ENCODE data around the gene LPP. TPM values are rescaled to one million over a fixed set of nuclear protein-coding genes. Genes with fewer than 3 reads are reported as not detected.

The LPP gene
- total RNA-seq, 2 experiments from 2014 or later: 49.6 to 54.3 TPM

- Mint-ChIP-seq H3K9me3 (no peaks in the 10 kb centered on the region), H3K27me3 (peaks cover 4% of the 10 kb centered on the region), H3K4me3 (no peak overlapping the region), H3K4me1 (peaks cover 4% of the 10 kb centered on the region), H3K27ac (no peak overlapping the region), H3K36me3 (no peaks in the 10 kb centered on the region)
- ATAC-seq (ENCODE audit: low read depth): no peak
- POLR2A ChIA-PET: interaction anchor here (0.7 kb wide), 1 partner anchor 1080 kb away, joined by 3 read pairs; no protein-coding TSS in a partner anchor
- DNase-seq: no peak
Observed at GRCh38 chr3:188829576-188829975, 675.6 kb downstream of the LPP start.

- H3K36me3 Mint-ChIP-seq: no peaks in the 10 kb centered on the region
- no peak overlapping the region for H3K27ac Mint-ChIP-seq
- no peaks in the 10 kb centered on the region for H3K9me3 Mint-ChIP-seq
- ATAC-seq (ENCODE audit: low read depth) (no peak), DNase-seq (no peak)
- POLR2A ChIA-PET: no interaction called here
- no peak overlapping the region for H3K4me3 Mint-ChIP-seq
- peaks cover 2% of the 10 kb centered on the region for H3K27me3 Mint-ChIP-seq
- peaks cover 8% of the 10 kb centered on the region for H3K4me1 Mint-ChIP-seq
Observed at GRCh38 chr3:188830893-188831292, 676.9 kb downstream of the LPP start.

GRCh38 chr3:188832146-188832545 is 678.2 kb downstream of the LPP start:
- POLR2A ChIA-PET: no interaction called here
- DNase-seq: no peak
- peaks cover 2% of the 10 kb centered on the region for H3K27me3 Mint-ChIP-seq
- H3K36me3 Mint-ChIP-seq: no peaks in the 10 kb centered on the region
- no peak overlapping the region for H3K4me3 Mint-ChIP-seq
- H3K27ac Mint-ChIP-seq: no peak overlapping the region
- peaks cover 8% of the 10 kb centered on the region for H3K4me1 Mint-ChIP-seq
- ATAC-seq (ENCODE audit: low read depth): no peak
- H3K9me3 Mint-ChIP-seq: no peaks in the 10 kb centered on the region

- Mint-ChIP-seq H3K27me3 (peaks cover 2% of the 10 kb centered on the region), H3K36me3 (no peaks in the 10 kb centered on the region), H3K4me1 (peaks cover 8% of the 10 kb centered on the region), H3K9me3 (no peaks in the 10 kb centered on the region), H3K27ac (no peak overlapping the region), H3K4me3 (no peak overlapping the region)
- POLR2A ChIA-PET: no interaction called here
- no peak for DNase-seq
- no peak for ATAC-seq (ENCODE audit: low read depth)
Observed at GRCh38 chr3:188832961-188833721, 679.2 kb downstream of the LPP start.

GRCh38 chr3:188834349-188834748 is 680.4 kb downstream of the LPP start:
- POLR2A ChIA-PET: no interaction called here
- Mint-ChIP-seq H3K27ac (no peak overlapping the region), H3K4me1 (peaks cover 8% of the 10 kb centered on the region), H3K4me3 (no peak overlapping the region), H3K36me3 (peaks cover 2% of the 10 kb centered on the region), H3K9me3 (peaks cover 4% of the 10 kb centered on the region), H3K27me3 (peaks cover 2% of the 10 kb centered on the region)
- DNase-seq (no peak), ATAC-seq (ENCODE audit: low read depth) (peak; percentile 58)

- Mint-ChIP-seq H3K4me1 (peaks cover 7% of the 10 kb centered on the region), H3K9me3 (peaks cover 4% of the 10 kb centered on the region), H3K4me3 (no peak overlapping the region), H3K27me3 (no peaks in the 10 kb centered on the region), H3K27ac (no peak overlapping the region), H3K36me3 (peaks cover 5% of the 10 kb centered on the region)
- ATAC-seq (ENCODE audit: low read depth) (no peak), DNase-seq (no peak)
- POLR2A ChIA-PET: no interaction called here
Observed at GRCh38 chr3:188839187-188839695, 685.3 kb downstream of the LPP start.

- no peaks in the 10 kb centered on the region for H3K4me1 Mint-ChIP-seq
- H3K27me3 Mint-ChIP-seq: no peaks in the 10 kb centered on the region
- peaks cover 5% of the 10 kb centered on the region for H3K36me3 Mint-ChIP-seq
- H3K4me3 Mint-ChIP-seq: no peak overlapping the region
- peaks cover 4% of the 10 kb centered on the region for H3K9me3 Mint-ChIP-seq
- H3K27ac Mint-ChIP-seq: no peak overlapping the region
- DNase-seq: no peak
- no peak for ATAC-seq (ENCODE audit: low read depth)
- POLR2A ChIA-PET: no interaction called here
Observed at GRCh38 chr3:188840290-188840689, 686.3 kb downstream of the LPP start.

GRCh38 chr3:188841906-188842305 is 687.9 kb downstream of the LPP start:
- Mint-ChIP-seq H3K27me3 (no peaks in the 10 kb centered on the region), H3K27ac (no peak overlapping the region), H3K4me3 (no peak overlapping the region), H3K36me3 (peaks cover 5% of the 10 kb centered on the region), H3K9me3 (peaks cover 4% of the 10 kb centered on the region), H3K4me1 (no peaks in the 10 kb centered on the region)
- POLR2A ChIA-PET: no interaction called here
- no peak for DNase-seq
- no peak for ATAC-seq (ENCODE audit: low read depth)

GRCh38 chr3:188842639-188843038 is 688.7 kb downstream of the LPP start:
- DNase-seq (no peak), ATAC-seq (ENCODE audit: low read depth) (no peak)
- Mint-ChIP-seq H3K4me3 (no peak overlapping the region), H3K36me3 (peaks cover 5% of the 10 kb centered on the region), H3K4me1 (no peaks in the 10 kb centered on the region), H3K9me3 (peaks cover 4% of the 10 kb centered on the region), H3K27me3 (no peaks in the 10 kb centered on the region), H3K27ac (no peak overlapping the region)
- POLR2A ChIA-PET: no interaction called here

- no peaks in the 10 kb centered on the region for H3K27me3 Mint-ChIP-seq
- H3K4me3 Mint-ChIP-seq: no peak overlapping the region
- no peaks in the 10 kb centered on the region for H3K4me1 Mint-ChIP-seq
- ATAC-seq (ENCODE audit: low read depth): no peak
- H3K36me3 Mint-ChIP-seq: peaks cover 5% of the 10 kb centered on the region
- H3K9me3 Mint-ChIP-seq: no peaks in the 10 kb centered on the region
- H3K27ac Mint-ChIP-seq: no peak overlapping the region
- POLR2A ChIA-PET: no interaction called here
- DNase-seq: no peak
Observed at GRCh38 chr3:188844096-188844495, 690.1 kb downstream of the LPP start.

- ATAC-seq (ENCODE audit: low read depth) (no peak), DNase-seq (no peak)
- H3K9me3 Mint-ChIP-seq: no peaks in the 10 kb centered on the region
- H3K4me1 Mint-ChIP-seq: no peaks in the 10 kb centered on the region
- peaks cover 2% of the 10 kb centered on the region for H3K36me3 Mint-ChIP-seq
- H3K27me3 Mint-ChIP-seq: no peaks in the 10 kb centered on the region
- H3K4me3 Mint-ChIP-seq: no peak overlapping the region
- H3K27ac Mint-ChIP-seq: no peak overlapping the region
- POLR2A ChIA-PET: no interaction called here
Observed at GRCh38 chr3:188845514-188845913, 691.6 kb downstream of the LPP start.

- Mint-ChIP-seq H3K27me3 (no peaks in the 10 kb centered on the region), H3K36me3 (peaks cover 2% of the 10 kb centered on the region), H3K4me3 (no peak overlapping the region), H3K9me3 (no peaks in the 10 kb centered on the region), H3K27ac (no peak overlapping the region), H3K4me1 (no peaks in the 10 kb centered on the region)
- no peak for ATAC-seq (ENCODE audit: low read depth)
- POLR2A ChIA-PET: no interaction called here
- DNase-seq: no peak
Observed at GRCh38 chr3:188848947-188849346, 695.0 kb downstream of the LPP start.

- Mint-ChIP-seq H3K9me3 (peaks cover 1% of the 10 kb centered on the region), H3K4me1 (no peaks in the 10 kb centered on the region), H3K4me3 (no peak overlapping the region), H3K27ac (no peak overlapping the region), H3K36me3 (peaks cover 2% of the 10 kb centered on the region), H3K27me3 (no peaks in the 10 kb centered on the region)
- DNase-seq (no peak), ATAC-seq (ENCODE audit: low read depth) (no peak)
- POLR2A ChIA-PET: no interaction called here
Observed at GRCh38 chr3:188853856-188854771, 700.2 kb downstream of the LPP start.

- H3K4me1 Mint-ChIP-seq: no peaks in the 10 kb centered on the region
- DNase-seq: no peak
- H3K27me3 Mint-ChIP-seq: no peaks in the 10 kb centered on the region
- POLR2A ChIA-PET: no interaction called here
- no peak overlapping the region for H3K27ac Mint-ChIP-seq
- peaks cover 1% of the 10 kb centered on the region for H3K9me3 Mint-ChIP-seq
- no peak overlapping the region for H3K4me3 Mint-ChIP-seq
- H3K36me3 Mint-ChIP-seq: peaks cover 4% of the 10 kb centered on the region
- no peak for ATAC-seq (ENCODE audit: low read depth)
Observed at GRCh38 chr3:188854772-188855149, 700.8 kb downstream of the LPP start.
